B cell (primary cell): ENCODE measurements around the gene MOSPD2. TPM values are rescaled to one million over a fixed set of nuclear protein-coding genes. Genes with fewer than 3 reads are reported as not detected.

Experiments used
- ATAC-seq: fragments of 200-7000 bp; cut with Tn5 transposase; one replicate; pipeline ENCODE4 v1.10.0; 2021; ENCODE audit warnings: low read depth, mild to moderate bottlenecking, moderate number of reproducible peaks, moderate library complexity
- CTCF ChIA-PET: fragments of 350-600 bp; sonication (Branson Sonifier 250); formaldehyde crosslinking; loops from one replicate; lab custom pipeline; 2021; ENCODE audit warnings: antibody characterized with exemption, inconsistent platforms; lab: Charles Lee
- POLR2A ChIA-PET: fragments of 350-600 bp; sonication (Branson Sonifier 250); formaldehyde crosslinking; loops from one replicate; lab custom pipeline; 2021; ENCODE audit warnings: antibody characterized with exemption; lab: Charles Lee
- DNase-seq: peaks from one replicate; pipeline ENCODE4 v3.0.0; 2013
- H2AFZ ChIP-seq: 2 replicates; pipeline ENCODE4 v1.6.1; 2012; ENCODE audit warnings: mild to moderate bottlenecking, low read depth, low read length; ENCODE audit not compliant: insufficient read depth, poor library complexity, severe bottlenecking
- H3K27ac ChIP-seq, 2 donors: 1 replicate in 1 of 2; 2 replicates in 1 of 2; pipeline ENCODE4 v1.5.1; 2012 to 2013; ENCODE audit warnings: low read length in 2 of 2, mild to moderate bottlenecking in 2 of 2, moderate library complexity in 1 of 2
- H3K27me3 ChIP-seq, 4 experiments: fragments of 200-600 bp in 1 of 4; sonication (generic) in 1 of 4; replicated peaks in 1 of 4; 1 replicate in 2 of 4; 2 replicates in 2 of 4; pipeline versions ENCODE4 v1.6.1 to v1.7.0; 2013 to 2016; ENCODE audit warnings: low read length in 3 of 4, mild to moderate bottlenecking in 2 of 4, mixed read lengths in 1 of 4, moderate library complexity in 1 of 4; ENCODE audit not compliant: insufficient read depth in 4 of 4, control insufficient read depth in 3 of 4; ENCODE audit errors: control extremely low read depth in 1 of 4
- H3K36me3 ChIP-seq, 2 experiments: replicated peaks in 1 of 2; 1 replicate in 1 of 2; 2 replicates in 1 of 2; pipeline versions ENCODE4 v1.6.1 to v1.7.1; 2013; ENCODE audit warnings: low read length in 1 of 2; ENCODE audit not compliant: insufficient read depth in 2 of 2, control insufficient read depth in 1 of 2; ENCODE audit errors: control extremely low read depth in 1 of 2, extremely low read depth in 1 of 2
- H3K4me1 ChIP-seq, 2 donors: fragments of 200-600 bp in 1 of 2; sonication (generic) in 1 of 2; 1 replicate in 1 of 2; 2 replicates in 1 of 2; pipeline versions ENCODE4 v1.5.1 to v1.6.1; 2013 to 2017; ENCODE audit warnings: low read length in 2 of 2; ENCODE audit not compliant: control insufficient read depth in 2 of 2, insufficient read depth in 2 of 2
- H3K4me2 ChIP-seq: replicated peaks from 2 replicates; pipeline ENCODE3; 2012; ENCODE audit warnings: mild to moderate bottlenecking, low read depth, low read length; ENCODE audit not compliant: poor library complexity, severe bottlenecking
- H3K4me3 ChIP-seq, 5 experiments: fragments of 200-600 bp in 1 of 5; sonication (generic) in 1 of 5; 1 replicate in 3 of 5; 2 replicates in 2 of 5; pipeline versions ENCODE4 v1.5.1 to v1.7.0; 2011 to 2016; ENCODE audit warnings: low read length in 4 of 5, mild to moderate bottlenecking in 4 of 5, low read depth in 2 of 5, control low read depth in 1 of 5, moderate library complexity in 1 of 5; ENCODE audit not compliant: insufficient read depth in 1 of 5; ENCODE audit errors: control extremely low read depth in 1 of 5, extremely low read depth in 1 of 5
- H3K79me2 ChIP-seq: fragments of 200-600 bp; sonication (generic); one replicate; pipeline ENCODE4 v1.6.0; 2016; ENCODE audit warnings: low read length; ENCODE audit not compliant: control insufficient read depth, insufficient read depth
- H3K9ac ChIP-seq: fragments of 200-600 bp; sonication (generic); 2 replicates; pipeline ENCODE4 v1.6.1; 2017; ENCODE audit warnings: mild to moderate bottlenecking, low read length, moderate library complexity
- H3K9me3 ChIP-seq, 3 donors: one replicate each; pipeline versions ENCODE4 v1.6.1 to v1.7.1; 2013; ENCODE audit warnings: low read length in 2 of 3; ENCODE audit not compliant: control insufficient read depth in 2 of 3, insufficient read depth in 1 of 3; ENCODE audit errors: control extremely low read depth in 1 of 3
- H4K20me1 ChIP-seq: 2 replicates; pipeline ENCODE4 v1.6.0; 2012; ENCODE audit warnings: mild to moderate bottlenecking, low read length; ENCODE audit not compliant: insufficient read depth, control insufficient read depth, poor library complexity, severe bottlenecking
- H3K27ac Mint-ChIP-seq: one replicate; pipeline ENCODE4 v1.8.0; 2021; ENCODE audit warnings: mixed read lengths
- H3K27me3 Mint-ChIP-seq: one replicate; pipeline ENCODE4 v1.8.0; 2021; ENCODE audit warnings: mixed read lengths
- H3K4me1 Mint-ChIP-seq: one replicate; pipeline ENCODE4 v1.8.0; 2021; ENCODE audit warnings: mixed read lengths
- H3K4me3 Mint-ChIP-seq: one replicate; pipeline ENCODE4 v1.8.0; 2021; ENCODE audit warnings: mixed read lengths
- H3K9me3 Mint-ChIP-seq: one replicate; pipeline ENCODE4 v1.8.0; 2022; ENCODE audit warnings: mixed read lengths; ENCODE audit not compliant: insufficient read depth
- CTCF ChIP-seq: fragments of 200-600 bp; IDR thresholded peaks from one replicate; pipeline ENCODE4 v1.8.0; 2022; ENCODE audit warnings: antibody characterized with exemption, mild to moderate bottlenecking
- EZH2 ChIP-seq: IDR thresholded peaks from 2 replicates; pipeline ENCODE4 v1.6.1; 2012; ENCODE audit warnings: borderline replicate concordance, low read depth, mild to moderate bottlenecking, moderate library complexity, low read length; ENCODE audit not compliant: insufficient read depth, poor library complexity, severe bottlenecking
- intact Hi-C: fragments of 100-400 bp; cut with micrococcal nuclease; formaldehyde crosslinking; loops from one replicate; pipeline ENCODE4 v1.10.0; 2022
- polyA plus RNA-seq: library from polyadenylated mRNA; depleted of rRNA; stranded (reverse); fragments of >200 nt; gene quantifications from 2 replicates; pipeline ENCODE4 v1.2.3, GENCODE V29; 2012
- total RNA-seq, 2 donors: library from RNA; stranded (reverse); fragments of 120-200 nt in 1 of 2; gene quantifications; 1 replicate in 1 of 2; 2 replicates in 1 of 2; pipeline versions ENCODE4 v1.2.3 to v1.2.4, GENCODE V29; 2013 to 2022

MOSPD2 gene
- total and polyA plus RNA-seq, 2 donors (not counting 1 experiment from before 2014, with no cell fraction given) = 5.2 to 23.1 TPM

GRCh38 chrX:14899607-14900006, 26.4 kb downstream of the MOSPD2 start:
- no peak for DNase-seq
- H3K9me3 ChIP-seq = peaks cover 0 to 4% (median 0%) of the 10 kb centered on the region in 3 donors
- ChIA-PET POLR2A (no interaction called here), CTCF (no interaction called here)
- H3K27ac ChIP-seq = no peak overlapping the region
- H3K9me3 Mint-ChIP-seq = no peaks in the 10 kb centered on the region
- peak; percentile 24 for ATAC-seq
- TF ChIP-seq EZH2 = no peak
- TF ChIP-seq CTCF = no peak
- H3K4me3 Mint-ChIP-seq = no peak overlapping the region
- peaks cover 0 to 11% of the 10 kb centered on the region in 2 experiments for H3K36me3 ChIP-seq
- no peak overlapping the region for H2AFZ ChIP-seq
- H3K4me2 ChIP-seq = no peak overlapping the region
- H3K4me1 Mint-ChIP-seq = peaks cover 10% of the 10 kb centered on the region
- intact Hi-C loops = no loop called here
- no peaks in the 10 kb centered on the region for H3K4me1 ChIP-seq
- H3K79me2 ChIP-seq = no peaks in the 10 kb centered on the region
- H3K27ac Mint-ChIP-seq = no peak overlapping the region
- no peak overlapping the region for H3K4me3 ChIP-seq
- no peak overlapping the region for H3K9ac ChIP-seq
- no peaks in the 10 kb centered on the region for H4K20me1 ChIP-seq
- no peaks in the 10 kb centered on the region for H3K27me3 ChIP-seq
- no peaks in the 10 kb centered on the region for H3K27me3 Mint-ChIP-seq

GRCh38 chrX:14902537-14902936, 29.3 kb downstream of the MOSPD2 start:
- H3K27ac Mint-ChIP-seq = no peak overlapping the region
- H3K79me2 ChIP-seq = no peaks in the 10 kb centered on the region
- POLR2A ChIA-PET = no interaction called here
- H3K4me2 ChIP-seq = no peak overlapping the region
- ATAC-seq (no peak), DNase-seq (no peak)
- H3K27ac ChIP-seq = no peak overlapping the region
- no peak overlapping the region for H3K9ac ChIP-seq
- CTCF ChIA-PET = no interaction called here
- intact Hi-C loops = no loop called here
- no peak overlapping the region for H2AFZ ChIP-seq
- H3K36me3 ChIP-seq = peaks cover 0 to 3% of the 10 kb centered on the region in 2 experiments
- peaks cover 4% of the 10 kb centered on the region for H3K9me3 Mint-ChIP-seq
- peaks cover 0 to 4% (median 0%) of the 10 kb centered on the region in 3 donors for H3K9me3 ChIP-seq
- no peaks in the 10 kb centered on the region for H4K20me1 ChIP-seq
- no peaks in the 10 kb centered on the region for H3K27me3 Mint-ChIP-seq
- H3K4me3 Mint-ChIP-seq = no peak overlapping the region
- no peaks in the 10 kb centered on the region for H3K27me3 ChIP-seq
- peaks cover 3% of the 10 kb centered on the region for H3K4me1 Mint-ChIP-seq
- no peaks in the 10 kb centered on the region for H3K4me1 ChIP-seq
- no peak overlapping the region for H3K4me3 ChIP-seq
- no peak for TF ChIP-seq EZH2
- TF ChIP-seq CTCF = no peak
